Activated T-helper 17 cell treated with anti-CD3 and anti-CD28 coated beads, Interleukin-2, amount 50 U/mL, for 72 hours (primary cell): ENCODE data around the gene MROH2A. TPM values are rescaled to one million over a fixed set of nuclear protein-coding genes. Genes with fewer than 3 reads are reported as not detected.

Experiments used
- ATAC-seq: fragments of 150-1000 bp; cut with Tn5 transposase; replicated peaks from 2 replicates; pipeline ENCODE4 v1.10.0; 2021; ENCODE audit warnings: mild to moderate bottlenecking, moderate library complexity
- H3K27ac Mint-ChIP-seq: one replicate; pipeline ENCODE4 v1.8.0; 2022; ENCODE audit warnings: mixed read lengths
- H3K27me3 Mint-ChIP-seq: one replicate; pipeline ENCODE4 v1.8.0; 2022; ENCODE audit warnings: mixed read lengths
- H3K36me3 Mint-ChIP-seq: one replicate; pipeline ENCODE4 v1.8.0; 2022; ENCODE audit warnings: low read depth, mild to moderate bottlenecking, mixed read lengths
- H3K4me1 Mint-ChIP-seq: one replicate; pipeline ENCODE4 v1.8.0; 2022; ENCODE audit warnings: mixed read lengths
- H3K4me3 Mint-ChIP-seq: one replicate; pipeline ENCODE4 v1.8.0; 2022; ENCODE audit warnings: mild to moderate bottlenecking, mixed read lengths
- H3K9me3 Mint-ChIP-seq: one replicate; pipeline ENCODE4 v1.8.0; 2022; ENCODE audit warnings: mixed read lengths
- total RNA-seq, 2 donors: library from RNA; stranded (reverse); gene quantifications; one replicate each; pipeline ENCODE4 v1.2.3, GENCODE V29; 2022

MROH2A gene
- total RNA-seq, 2 donors from 2014 or later: not detected

GRCh38 chr2:233756429-233757081, 21.6 kb upstream of the MROH2A start:
- Mint-ChIP-seq H3K27ac (no peak overlapping the region), H3K9me3 (peaks cover 3% of the 10 kb centered on the region), H3K4me1 (no peaks in the 10 kb centered on the region), H3K36me3 (no peaks in the 10 kb centered on the region), H3K27me3 (peaks cover 12% of the 10 kb centered on the region), H3K4me3 (no peak overlapping the region)
- ATAC-seq: no peak

GRCh38 chr2:233758141-233758540, 20.0 kb upstream of the MROH2A start:
- Mint-ChIP-seq H3K4me3 (no peak overlapping the region), H3K4me1 (no peaks in the 10 kb centered on the region), H3K9me3 (no peaks in the 10 kb centered on the region), H3K36me3 (no peaks in the 10 kb centered on the region), H3K27me3 (peaks cover 8% of the 10 kb centered on the region), H3K27ac (no peak overlapping the region)
- ATAC-seq: no peak

GRCh38 chr2:233758849-233759248, 19.3 kb upstream of the MROH2A start:
- Mint-ChIP-seq H3K4me3 (no peak overlapping the region), H3K4me1 (no peaks in the 10 kb centered on the region), H3K36me3 (no peaks in the 10 kb centered on the region), H3K27me3 (peaks cover 9% of the 10 kb centered on the region), H3K27ac (no peak overlapping the region), H3K9me3 (no peaks in the 10 kb centered on the region)
- no peak for ATAC-seq

- no peak for ATAC-seq
- H3K4me1 Mint-ChIP-seq: peaks cover 5% of the 10 kb centered on the region
Observed at GRCh38 chr2:233760043-233760442, 18.1 kb upstream of the MROH2A start, which contains the start of gene UGT1A1. Gene UGT1A1, plus strand, starts transcription at chr2:233760270. Its CDS starts 18 bp downstream, at chr2:233760288.

GRCh38 chr2:233761040-233761769, 16.9 kb upstream of the MROH2A start:
- H3K4me1 Mint-ChIP-seq: peaks cover 5% of the 10 kb centered on the region
- no peak overlapping the region for H3K27ac Mint-ChIP-seq
- no peaks in the 10 kb centered on the region for H3K36me3 Mint-ChIP-seq
- no peaks in the 10 kb centered on the region for H3K9me3 Mint-ChIP-seq
- no peak overlapping the region for H3K4me3 Mint-ChIP-seq
- peaks cover 24% of the 10 kb centered on the region for H3K27me3 Mint-ChIP-seq
- no peak for ATAC-seq

More at GRCh38 chr2:233760043-233760442, 18.1 kb upstream of the MROH2A start, which contains the start of gene UGT1A1:
- no peak within 1 kb of the TSS for H3K4me3 Mint-ChIP-seq
- no peaks in the 10 kb centered on the region for H3K36me3 Mint-ChIP-seq
- no peaks in the 10 kb centered on the region for H3K9me3 Mint-ChIP-seq
- H3K27ac Mint-ChIP-seq: no peak within 1 kb of the TSS
- peaks cover 20% of the 10 kb centered on the region for H3K27me3 Mint-ChIP-seq

GRCh38 chr2:233764264-233764663, 13.9 kb upstream of the MROH2A start:
- peaks cover 33% of the 10 kb centered on the region for H3K27me3 Mint-ChIP-seq
- H3K9me3 Mint-ChIP-seq: no peaks in the 10 kb centered on the region
- no peaks in the 10 kb centered on the region for H3K36me3 Mint-ChIP-seq
- no peak overlapping the region for H3K4me3 Mint-ChIP-seq
- no peak for ATAC-seq
- H3K4me1 Mint-ChIP-seq: peaks cover 5% of the 10 kb centered on the region
- H3K27ac Mint-ChIP-seq: no peak overlapping the region

GRCh38 chr2:233764761-233765160, 13.4 kb upstream of the MROH2A start:
- Mint-ChIP-seq H3K4me3 (no peak overlapping the region), H3K4me1 (peaks cover 5% of the 10 kb centered on the region), H3K36me3 (no peaks in the 10 kb centered on the region), H3K27ac (no peak overlapping the region), H3K9me3 (no peaks in the 10 kb centered on the region), H3K27me3 (peaks cover 35% of the 10 kb centered on the region)
- ATAC-seq: no peak

GRCh38 chr2:233766416-233766815, 11.7 kb upstream of the MROH2A start:
- no peak for ATAC-seq
- no peaks in the 10 kb centered on the region for H3K9me3 Mint-ChIP-seq
- peaks cover 38% of the 10 kb centered on the region for H3K27me3 Mint-ChIP-seq
- no peak overlapping the region for H3K4me3 Mint-ChIP-seq
- peaks cover 5% of the 10 kb centered on the region for H3K4me1 Mint-ChIP-seq
- H3K36me3 Mint-ChIP-seq: no peaks in the 10 kb centered on the region
- no peak overlapping the region for H3K27ac Mint-ChIP-seq

- no peak for ATAC-seq
- Mint-ChIP-seq H3K9me3 (no peaks in the 10 kb centered on the region), H3K27me3 (peaks cover 40% of the 10 kb centered on the region), H3K4me1 (peaks cover 5% of the 10 kb centered on the region), H3K4me3 (no peak overlapping the region), H3K36me3 (no peaks in the 10 kb centered on the region), H3K27ac (no peak overlapping the region)
Observed at GRCh38 chr2:233768076-233768475, 10.1 kb upstream of the MROH2A start.

GRCh38 chr2:233769260-233769659, 8.9 kb upstream of the MROH2A start:
- no peak overlapping the region for H3K4me3 Mint-ChIP-seq
- no peaks in the 10 kb centered on the region for H3K36me3 Mint-ChIP-seq
- no peak overlapping the region for H3K27ac Mint-ChIP-seq
- no peaks in the 10 kb centered on the region for H3K9me3 Mint-ChIP-seq
- peaks cover 30% of the 10 kb centered on the region for H3K27me3 Mint-ChIP-seq
- peaks cover 3% of the 10 kb centered on the region for H3K4me1 Mint-ChIP-seq
- no peak for ATAC-seq

- H3K4me1 Mint-ChIP-seq: no peaks in the 10 kb centered on the region
- H3K27me3 Mint-ChIP-seq: peaks cover 15% of the 10 kb centered on the region
- H3K27ac Mint-ChIP-seq: no peak overlapping the region
- H3K36me3 Mint-ChIP-seq: no peaks in the 10 kb centered on the region
- ATAC-seq: no peak
- no peak overlapping the region for H3K4me3 Mint-ChIP-seq
- H3K9me3 Mint-ChIP-seq: peaks cover 4% of the 10 kb centered on the region
Observed at GRCh38 chr2:233772153-233772552, 6.0 kb upstream of the MROH2A start.

GRCh38 chr2:233772583-233772982, 5.5 kb upstream of the MROH2A start:
- Mint-ChIP-seq H3K4me3 (no peak overlapping the region), H3K4me1 (no peaks in the 10 kb centered on the region), H3K27ac (no peak overlapping the region), H3K9me3 (peaks cover 4% of the 10 kb centered on the region), H3K36me3 (no peaks in the 10 kb centered on the region), H3K27me3 (peaks cover 12% of the 10 kb centered on the region)
- ATAC-seq: no peak

- Mint-ChIP-seq H3K9me3 (peaks cover 4% of the 10 kb centered on the region), H3K36me3 (no peaks in the 10 kb centered on the region), H3K4me1 (no peaks in the 10 kb centered on the region), H3K27ac (no peak overlapping the region), H3K4me3 (no peak overlapping the region), H3K27me3 (peaks cover 15% of the 10 kb centered on the region)
- ATAC-seq: no peak
Observed at GRCh38 chr2:233773854-233774253, 4.3 kb upstream of the MROH2A start.

GRCh38 chr2:233775414-233775813, 2.7 kb upstream of the MROH2A start:
- ATAC-seq: no peak
- Mint-ChIP-seq H3K27me3 (peaks cover 13% of the 10 kb centered on the region), H3K9me3 (peaks cover 4% of the 10 kb centered on the region), H3K27ac (no peak overlapping the region), H3K36me3 (no peaks in the 10 kb centered on the region), H3K4me1 (no peaks in the 10 kb centered on the region), H3K4me3 (no peak overlapping the region)

- no peak overlapping the region for H3K27ac Mint-ChIP-seq
- ATAC-seq: no peak
- peaks cover 4% of the 10 kb centered on the region for H3K9me3 Mint-ChIP-seq
- H3K27me3 Mint-ChIP-seq: peaks cover 19% of the 10 kb centered on the region
- H3K4me1 Mint-ChIP-seq: no peaks in the 10 kb centered on the region
- no peaks in the 10 kb centered on the region for H3K36me3 Mint-ChIP-seq
- no peak overlapping the region for H3K4me3 Mint-ChIP-seq
Observed at GRCh38 chr2:233779722-233780121, 1.6 kb downstream of the MROH2A start.
